GM19463 (cell line): ENCODE data around the gene NTN3.
"Not testable (repeated sequence)": the region's sequence is repeated elsewhere in the genome, so short reads cannot be mapped to it uniquely, and the experiment has no call there.

Experiments
- ATAC-seq: cut with Tn5 transposase; IDR thresholded peaks from one replicate; pipeline ENCODE4 v1.9.1; 2021; ENCODE audit warnings: mild to moderate bottlenecking, moderate library complexity; ENCODE audit not compliant: unreplicated experiment

NTN3 gene

DNA sequence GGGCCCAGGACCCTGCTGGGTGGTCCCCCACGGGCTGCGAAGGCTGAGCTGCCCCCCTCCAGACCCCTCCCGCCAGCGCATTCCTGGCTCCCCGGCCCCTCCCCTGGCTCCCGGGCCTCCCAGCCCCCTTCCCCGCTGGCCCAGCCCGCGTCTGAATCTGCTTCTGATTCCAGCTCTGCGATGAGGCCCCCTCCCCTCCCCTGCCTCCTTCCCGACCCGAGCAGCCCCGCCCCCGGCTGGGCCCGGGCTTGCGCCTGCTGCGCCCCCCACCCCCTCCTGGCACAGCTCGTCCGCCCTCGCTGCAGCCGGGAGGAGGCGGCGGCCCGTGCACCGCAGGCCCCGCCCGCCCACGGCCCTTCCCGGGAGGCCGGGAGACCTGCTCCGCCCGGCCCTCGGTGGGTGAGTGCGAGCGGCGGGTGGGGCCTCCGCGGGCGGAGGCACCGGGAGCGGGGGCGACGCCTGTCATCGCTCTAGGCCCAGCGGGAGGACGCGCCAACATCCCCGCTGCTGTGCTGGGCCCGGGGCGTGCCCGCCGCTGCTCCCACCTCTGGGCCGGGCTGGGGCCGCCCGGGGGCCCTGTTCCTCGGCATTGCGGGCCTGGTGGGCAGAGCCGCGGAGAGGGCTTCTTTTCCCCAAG is at the start of gene NTN3:
Gene NTN3, plus strand, starts transcription at position 282 of the 637 bp plus-strand sequence. CDS start 405 bp downstream, outside the sequence.
- no peak for ATAC-seq

DNA sequence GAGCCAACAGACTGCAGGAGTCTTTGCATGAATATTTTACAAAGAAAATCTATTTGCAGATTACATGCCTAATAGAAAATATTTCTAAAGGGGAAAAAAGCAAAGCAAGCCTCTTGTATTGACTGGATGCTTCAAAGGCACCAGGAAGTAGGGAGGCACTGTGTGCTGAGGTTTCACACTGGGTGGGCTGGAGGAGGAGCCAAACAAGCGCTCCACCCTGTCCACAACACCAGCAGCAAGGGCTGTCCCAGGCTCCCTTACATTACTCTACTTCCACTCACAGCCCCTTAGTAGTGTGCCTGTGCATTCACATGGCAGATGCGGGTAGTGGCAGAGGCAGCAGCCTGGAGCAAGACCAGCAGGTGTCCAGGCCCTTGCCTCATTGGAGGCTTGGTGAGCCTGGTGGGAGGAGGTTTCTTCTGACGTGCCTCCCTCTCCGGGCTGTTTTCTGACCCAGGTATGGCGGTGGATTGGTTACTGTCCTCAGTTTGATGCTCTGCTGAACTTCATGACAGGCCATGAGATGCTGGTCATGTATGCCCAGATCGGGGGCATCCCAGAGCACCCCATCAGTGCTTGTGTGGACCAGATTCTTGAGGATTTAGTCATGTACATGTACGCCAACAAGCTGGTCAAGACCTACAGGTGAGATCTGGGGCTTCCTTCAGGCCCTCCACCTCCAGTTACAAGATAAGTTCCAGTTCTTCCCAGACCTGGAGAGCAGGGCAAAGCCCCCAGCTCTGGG is 48.8 kb upstream of the NTN3 start:
- no peak for ATAC-seq

DNA sequence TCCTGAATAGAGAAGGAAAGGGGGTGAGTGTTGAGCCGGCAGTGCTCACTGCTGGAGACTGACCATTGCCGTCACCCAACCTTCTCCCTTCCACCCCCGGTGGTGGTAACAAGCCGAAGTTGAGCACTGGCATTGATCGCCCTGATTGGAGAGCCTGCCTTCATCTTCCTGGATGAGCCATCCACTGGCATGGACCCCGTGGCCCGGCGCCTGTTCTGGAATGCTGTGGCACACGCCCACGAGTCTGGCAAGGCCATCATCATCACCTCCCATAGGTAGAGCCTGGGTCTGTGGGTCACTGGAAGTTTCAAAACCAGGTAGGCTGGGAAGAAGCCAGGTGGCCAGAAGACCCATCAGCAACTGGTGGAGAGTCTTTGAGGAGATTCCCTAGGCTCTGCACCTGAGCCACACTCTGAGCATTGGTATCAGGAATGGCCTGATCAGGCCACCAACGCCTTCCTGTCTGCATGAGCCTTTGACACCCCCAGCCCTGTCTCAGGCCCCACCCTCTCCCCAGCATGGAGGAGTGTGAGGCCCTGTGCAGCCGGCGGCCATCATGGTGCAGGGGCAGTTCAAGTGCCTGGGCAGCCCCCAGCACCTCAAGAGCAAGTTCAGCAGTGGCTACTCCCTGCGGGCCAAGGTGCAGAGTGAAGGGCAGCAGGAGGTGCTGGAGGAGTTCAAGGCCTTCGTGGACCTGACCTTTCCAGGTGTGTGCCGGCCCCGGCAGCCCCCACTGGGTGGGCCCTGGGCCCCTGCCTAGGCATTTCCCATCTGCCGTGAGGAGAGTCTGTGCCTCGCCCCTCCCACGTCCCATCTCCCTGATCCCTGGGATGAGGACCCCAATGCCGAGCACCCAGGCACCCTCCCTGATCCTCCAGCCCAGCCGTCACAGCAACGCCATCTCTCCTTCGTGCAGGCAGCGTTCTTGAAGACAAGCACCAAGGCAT is 46.8 kb upstream of the NTN3 start:
- no peak for ATAC-seq

DNA sequence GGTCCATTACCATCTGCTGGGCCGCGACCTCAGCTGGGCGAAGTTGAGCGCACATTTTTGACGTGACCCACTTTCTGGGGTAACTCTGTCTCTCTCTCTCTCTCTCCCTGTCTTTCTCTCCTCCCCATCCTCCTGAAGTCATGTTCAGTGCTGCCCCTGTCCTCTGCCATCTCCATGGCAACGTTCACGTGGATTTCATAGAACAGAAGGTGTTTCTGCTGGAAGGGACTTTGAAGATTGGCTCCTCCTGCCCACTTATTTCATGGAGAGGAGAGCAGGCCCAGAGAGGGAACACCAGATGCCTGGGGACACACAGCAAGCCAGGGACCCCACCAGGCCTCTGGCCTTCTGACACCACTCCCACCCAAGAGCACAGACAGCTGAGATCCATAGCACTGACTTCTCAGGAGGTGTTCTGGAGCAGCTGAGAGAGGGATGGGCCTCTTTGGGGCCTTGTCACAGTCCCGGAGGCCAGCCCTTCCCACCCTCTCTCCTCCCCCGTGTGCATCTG is 46.0 kb upstream of the NTN3 start:
- ATAC-seq = no peak

DNA sequence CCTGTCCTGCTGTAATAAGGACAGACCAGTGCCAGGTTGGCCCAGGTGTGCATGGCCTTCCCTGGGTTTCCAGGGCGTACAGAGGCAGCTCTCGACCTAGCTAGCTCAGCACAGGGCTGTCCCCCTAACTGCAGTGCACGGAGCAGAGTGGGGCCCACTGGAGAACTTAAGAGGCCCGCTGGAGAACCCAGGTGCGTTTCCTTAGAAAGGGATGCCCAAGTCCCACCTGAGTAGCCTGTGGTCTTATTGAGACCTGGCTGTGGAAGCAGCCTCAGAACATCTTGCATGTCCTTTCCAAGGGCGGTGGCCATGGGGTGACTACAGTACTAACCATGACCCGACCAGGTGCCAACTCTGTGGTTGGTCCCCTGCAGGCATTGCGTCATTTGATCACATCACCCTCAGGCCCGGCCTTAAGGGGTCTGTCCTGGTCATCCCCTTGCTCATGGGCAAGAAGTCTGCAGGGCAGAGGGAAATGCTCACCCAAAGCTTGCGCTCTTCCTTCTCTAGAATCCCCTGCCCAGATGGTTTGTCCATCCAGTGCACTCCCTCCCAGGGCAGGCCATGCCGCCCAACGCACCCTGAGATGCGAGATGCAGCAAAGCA is 45.2 kb upstream of the NTN3 start:
- no peak for ATAC-seq

DNA sequence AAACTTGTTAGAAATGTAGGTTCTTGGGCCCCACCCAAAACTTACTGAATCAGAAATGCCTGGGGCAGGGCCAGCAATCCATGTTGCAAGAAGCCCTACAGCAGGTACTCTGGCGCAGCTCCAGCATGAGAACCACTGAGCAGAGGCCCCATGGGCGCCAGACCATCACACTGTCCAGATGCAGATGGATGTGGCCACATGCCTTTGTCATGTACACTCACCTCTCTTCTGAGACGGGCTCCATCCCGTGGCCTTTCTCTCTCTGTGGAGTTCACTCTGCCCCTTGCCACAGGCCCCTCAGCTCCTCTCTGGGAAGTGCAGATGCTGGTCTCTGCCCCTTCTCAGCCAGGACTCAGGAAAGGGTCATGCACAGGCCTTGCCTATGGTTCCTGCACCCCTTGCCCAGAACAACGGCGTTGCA is 44.1 kb upstream of the NTN3 start:
- no peak for ATAC-seq

DNA sequence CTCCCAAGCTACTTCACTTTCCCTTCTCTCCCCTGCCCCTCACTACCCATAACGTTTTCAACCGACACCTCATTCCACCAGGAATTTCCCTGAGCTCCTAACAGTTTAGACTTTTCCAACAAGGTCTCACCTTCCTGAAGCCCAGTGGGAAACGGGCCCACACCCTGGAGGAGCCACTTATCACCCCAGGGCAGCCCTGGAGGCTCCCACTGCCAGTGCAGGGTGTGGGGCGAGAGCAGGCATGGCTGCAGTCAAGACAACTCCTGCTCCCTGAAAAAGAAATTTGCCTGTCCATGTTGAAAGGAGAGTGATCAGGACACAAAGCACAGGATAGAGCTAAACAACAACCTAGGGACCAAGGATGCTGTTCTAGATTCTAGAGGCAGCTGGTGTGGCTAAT is 43.6 kb upstream of the NTN3 start:
- ATAC-seq = no peak

DNA sequence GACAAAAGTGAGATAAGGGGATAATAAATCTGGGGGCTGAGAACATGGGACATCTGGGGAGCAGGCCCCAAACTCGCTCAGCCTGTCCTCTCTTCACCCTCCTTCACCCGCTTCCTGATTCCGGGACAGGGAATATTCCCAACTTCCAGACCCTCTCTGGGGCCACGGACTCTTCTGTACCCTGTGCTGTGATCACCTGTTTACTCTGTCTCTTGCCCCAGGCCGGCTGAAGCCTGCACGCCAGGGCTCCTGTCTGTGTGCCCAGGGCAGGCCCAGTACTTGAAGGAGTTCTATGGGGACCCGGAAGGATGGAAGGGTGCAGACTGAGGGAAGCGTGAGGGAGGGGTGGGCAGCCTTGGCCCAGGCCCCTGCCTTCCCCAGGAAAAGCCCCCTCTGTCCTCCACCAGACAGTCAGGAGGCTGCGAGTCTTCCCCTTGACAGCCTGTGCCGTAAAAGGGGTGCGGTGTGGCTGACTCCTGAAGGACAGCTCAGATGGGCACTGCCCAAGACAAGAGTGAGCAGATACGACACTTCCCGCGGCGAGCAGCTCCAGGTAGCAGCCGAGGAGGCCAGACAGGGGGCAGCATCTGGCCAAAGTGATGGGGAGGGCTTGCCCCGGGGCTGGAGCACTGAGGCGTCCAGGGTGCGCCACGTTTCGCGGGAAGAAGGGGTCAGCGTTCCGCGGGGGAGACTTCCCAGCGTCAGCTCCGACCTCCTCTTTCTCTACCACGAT is 42.9 kb upstream of the NTN3 start:
- no peak for ATAC-seq

DNA sequence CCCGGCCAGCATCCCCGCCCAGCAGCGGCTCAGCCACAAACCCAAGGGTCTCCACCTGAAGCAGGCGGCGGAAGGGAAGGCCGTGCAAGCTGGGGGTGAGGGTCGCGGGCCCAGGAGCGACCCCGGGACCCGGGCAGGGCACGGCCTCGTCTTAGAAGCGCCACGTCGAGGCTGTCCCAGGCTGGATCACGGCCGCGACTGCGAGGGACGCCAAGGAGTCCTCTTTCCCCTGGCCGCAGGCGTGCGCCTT is 42.4 kb upstream of the NTN3 start:
- ATAC-seq = no peak

DNA sequence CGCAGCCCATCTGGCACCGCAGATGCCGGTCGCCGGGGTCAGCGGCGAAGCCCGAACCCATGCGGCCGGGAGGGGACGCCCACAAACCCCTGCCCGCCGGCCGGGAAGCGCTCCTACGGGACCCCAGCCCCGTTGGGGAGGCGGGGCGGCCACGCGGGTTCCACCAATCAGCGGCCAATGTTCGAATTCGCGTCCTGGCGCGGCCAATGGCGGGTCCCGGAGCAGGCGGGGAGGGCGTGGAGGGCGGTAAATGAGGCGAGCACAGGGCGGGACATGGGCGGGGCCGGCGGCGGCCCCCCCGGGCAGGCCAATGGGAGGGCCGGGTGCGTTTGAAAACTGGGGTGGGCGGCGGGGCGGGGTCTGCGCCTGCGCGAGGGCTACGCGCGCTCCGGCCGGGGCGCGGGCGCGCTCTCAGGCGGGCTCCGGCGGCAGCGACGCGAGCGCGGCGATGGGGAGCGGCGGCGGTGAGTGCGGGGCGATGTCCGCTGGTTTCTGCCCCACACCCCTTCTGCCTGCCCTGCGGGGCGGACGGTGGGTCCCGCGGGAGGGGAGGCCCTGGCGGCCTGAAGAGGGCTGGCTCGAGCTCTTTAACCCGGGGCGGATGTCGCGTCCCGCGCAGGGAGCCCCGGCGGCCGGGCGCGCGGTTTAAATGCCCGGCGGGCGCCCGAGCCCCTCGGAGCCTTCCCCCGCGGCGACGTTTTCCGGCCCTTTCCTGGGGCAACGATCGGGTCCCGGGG is 41.9 kb upstream of the NTN3 start, which contains the start of gene CCNF:
Gene CCNF, plus strand, starts transcription at position 414 of the 737 bp plus-strand sequence. Its CDS starts 35 bp downstream, at position 449.
- peak; percentile 91 for ATAC-seq

DNA sequence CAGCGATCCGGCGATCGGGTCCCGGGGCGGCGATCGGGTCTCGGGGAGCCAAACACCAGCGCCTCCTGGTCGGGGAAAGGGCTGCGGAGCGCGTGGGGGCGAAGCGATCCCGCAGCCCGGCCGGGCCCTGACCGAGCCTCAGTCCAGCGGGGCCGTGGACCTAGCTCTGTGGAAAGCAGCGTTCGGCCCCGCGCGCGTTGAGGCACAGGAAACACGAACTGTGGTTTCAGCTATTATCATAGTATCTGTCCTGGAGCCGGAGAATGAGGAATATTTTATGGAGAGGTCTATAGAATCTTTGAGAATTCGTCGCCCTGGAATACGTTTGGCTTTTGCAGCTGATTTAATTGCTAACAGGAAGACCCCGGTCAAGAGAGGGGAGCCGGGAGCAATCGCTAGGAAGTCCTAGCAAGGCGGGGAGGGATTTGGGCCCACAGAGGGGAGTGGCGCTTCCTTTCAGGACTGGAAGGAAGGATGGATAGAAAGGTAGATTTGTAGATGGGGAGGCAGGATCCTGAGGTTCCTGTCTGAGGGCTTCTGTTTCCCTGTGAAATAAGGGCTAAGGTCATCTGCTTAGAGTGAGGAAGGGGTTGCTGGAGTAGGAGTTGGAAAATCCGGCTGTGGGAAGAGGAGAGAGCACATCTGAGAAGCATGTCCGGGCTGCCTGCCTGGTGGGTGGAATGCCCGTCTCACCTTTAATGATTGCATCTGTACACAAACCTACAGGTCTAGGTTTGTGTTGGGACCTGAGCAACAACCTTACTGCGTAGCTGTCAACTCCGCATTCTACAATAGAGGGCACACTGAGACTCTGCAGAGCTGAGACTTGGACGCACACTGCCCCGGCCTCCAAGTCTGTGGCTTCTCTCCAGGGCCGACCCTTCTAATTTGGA is 41.1 kb upstream of the NTN3 start:
- no peak for ATAC-seq

DNA sequence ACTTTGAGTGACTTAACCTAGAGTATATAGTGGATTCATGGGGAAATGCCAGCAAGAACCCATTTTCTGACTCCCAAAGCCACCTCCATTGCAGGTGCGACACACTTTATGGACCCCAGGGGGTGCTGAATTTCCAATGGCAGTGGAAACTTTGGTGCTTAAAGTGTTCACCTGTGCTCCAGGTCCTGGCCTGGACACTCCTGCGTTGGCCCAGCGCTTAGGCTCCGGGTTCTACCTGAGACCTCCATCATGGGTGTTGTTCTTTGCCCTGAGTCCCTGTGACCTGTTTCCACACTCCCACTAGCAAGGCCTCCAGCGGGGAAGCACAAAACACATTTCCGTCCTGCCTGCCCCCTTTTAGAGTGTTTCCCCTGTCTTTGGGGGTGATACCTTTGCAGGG is 38.8 kb upstream of the NTN3 start:
- ATAC-seq = no peak

DNA sequence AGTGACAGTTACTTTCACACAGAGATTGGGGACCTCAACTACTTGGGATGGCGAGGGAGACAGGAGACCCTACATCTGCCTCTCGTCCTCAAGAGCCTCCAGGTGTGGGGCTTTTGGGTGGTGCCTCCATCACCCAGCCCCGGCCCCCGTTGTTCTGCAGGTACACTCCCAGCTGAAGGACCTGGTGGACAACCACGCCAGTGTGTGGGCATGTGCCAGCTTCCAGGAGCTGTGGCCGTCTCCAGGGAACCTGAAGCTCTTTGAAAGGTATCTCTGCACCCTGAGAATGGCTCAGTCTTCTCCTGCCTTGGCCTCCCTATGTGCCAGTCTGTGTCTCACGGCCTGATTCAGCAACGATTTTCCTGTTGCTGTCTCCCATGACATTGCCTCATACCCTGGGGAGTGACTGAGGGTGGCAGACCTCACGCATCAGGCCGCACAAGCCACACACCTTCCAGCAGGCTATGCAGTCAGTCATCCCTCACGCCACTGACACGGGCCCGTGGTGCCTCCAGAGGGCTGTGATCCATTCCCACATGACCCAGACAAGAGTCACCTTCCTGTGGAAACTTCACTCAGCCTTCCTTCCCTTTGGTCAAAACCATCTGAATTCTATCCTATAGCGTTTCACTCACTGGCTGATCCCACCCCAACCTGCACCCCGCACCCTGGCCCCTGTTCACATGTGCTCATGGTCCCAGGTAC is 38.1 kb upstream of the NTN3 start:
- no peak for ATAC-seq

DNA sequence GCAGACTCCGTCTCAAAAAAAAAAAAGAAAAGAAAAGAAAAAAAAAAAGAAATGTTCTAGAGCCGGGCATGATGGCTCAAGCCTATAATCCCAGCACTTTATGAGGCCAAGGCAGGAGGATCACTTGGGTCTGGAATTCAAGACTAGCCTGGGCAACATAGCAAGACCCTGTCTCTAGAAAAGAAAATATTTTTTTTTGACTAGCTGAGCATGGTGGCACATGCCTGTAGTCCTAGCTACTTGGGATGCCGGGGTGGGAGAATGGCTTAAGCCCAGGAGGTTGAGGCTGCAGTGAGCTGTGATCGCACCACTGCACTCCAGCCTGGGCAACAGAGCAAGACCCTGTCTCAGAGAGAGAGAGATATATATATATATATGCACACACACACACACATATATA is 35.9 kb upstream of the NTN3 start:
- not testable (repeated sequence) for ATAC-seq

DNA sequence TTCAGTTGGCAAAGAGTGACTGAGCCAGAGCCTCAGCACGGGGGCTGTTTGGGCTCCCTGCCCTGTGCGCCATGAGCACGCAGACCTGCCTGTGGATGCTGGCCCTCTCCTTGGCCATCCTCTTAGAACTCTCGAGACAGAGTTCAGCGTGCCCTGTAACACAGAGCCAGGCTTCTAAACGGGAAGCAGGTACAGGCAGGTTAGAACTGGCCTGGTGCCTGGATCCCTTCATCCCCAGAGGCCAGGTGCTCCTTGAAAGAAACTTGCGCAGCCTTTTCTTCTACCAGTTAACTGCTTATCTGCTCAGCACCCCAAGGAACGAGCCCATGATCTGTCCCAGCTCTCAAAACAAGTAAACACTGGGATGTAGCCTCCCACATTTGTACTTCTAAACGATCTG is 35.0 kb upstream of the NTN3 start:
- no peak for ATAC-seq

DNA sequence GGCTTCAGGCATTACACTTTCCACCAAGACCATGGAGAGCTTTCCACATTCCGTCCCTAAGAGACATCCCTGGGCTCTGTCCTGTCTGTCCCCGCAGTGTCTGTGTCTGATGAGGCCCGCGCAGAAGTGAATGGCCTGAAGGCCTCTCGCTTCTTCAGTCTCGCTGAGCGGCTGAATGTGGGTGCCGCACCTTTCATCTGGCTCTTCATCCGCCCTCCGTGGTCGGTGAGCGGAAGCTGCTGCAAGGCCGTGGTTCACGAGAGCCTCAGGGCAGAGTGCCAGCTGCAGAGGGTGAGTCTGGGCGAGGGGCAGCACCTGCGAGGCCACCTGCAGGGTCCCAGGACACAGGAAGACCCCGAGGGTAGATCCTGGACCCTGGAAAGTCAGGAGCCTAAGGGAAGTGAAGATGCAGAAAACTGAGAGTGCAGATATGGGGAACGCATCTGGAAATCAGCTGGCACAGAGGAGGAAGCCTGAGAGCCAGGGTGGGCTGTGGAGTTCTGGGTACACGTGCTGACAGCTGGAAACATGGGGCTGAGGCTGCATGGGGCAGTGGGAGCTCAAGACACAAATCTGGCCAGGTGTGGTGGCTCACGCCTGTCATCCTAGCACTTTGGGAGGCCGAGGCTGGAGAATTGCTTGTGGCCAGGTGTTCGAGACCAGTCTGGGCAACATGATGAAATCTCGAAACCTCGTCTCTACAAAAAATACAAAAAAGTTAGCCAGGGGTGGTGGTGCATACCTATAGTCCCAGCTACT is 33.9 kb upstream of the NTN3 start:
- ATAC-seq = no peak

DNA sequence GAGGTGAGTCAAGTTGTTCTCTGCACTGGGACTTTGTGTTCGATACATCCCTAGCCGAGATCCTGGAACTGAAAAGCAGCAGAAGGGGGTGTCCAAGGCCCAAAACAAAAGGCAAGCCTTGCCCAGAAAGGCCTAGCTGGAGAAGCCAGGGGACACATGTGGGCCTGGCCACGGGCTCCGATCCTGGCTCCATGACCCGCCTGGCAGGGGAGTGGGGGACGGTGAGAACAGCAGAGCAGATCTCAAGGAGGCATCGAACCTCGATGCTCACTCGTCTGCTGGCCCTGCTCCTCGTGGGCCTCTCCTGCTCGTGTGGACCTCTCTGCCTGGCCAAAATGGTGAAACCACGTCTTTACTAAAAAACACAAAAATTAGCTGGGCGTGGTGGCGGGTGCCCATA is 33.0 kb upstream of the NTN3 start:
- ATAC-seq = no peak
